Activated naive CD8-positive, alpha-beta T cell treated with anti-CD3 and anti-CD28 coated beads, Interleukin-2, amount 50 U/mL, for 24 hours (primary cell): ENCODE data around the gene TCP11.

Experiments used
- ATAC-seq: fragments of 150-1000 bp; cut with Tn5 transposase; one replicate; pipeline ENCODE4 v1.10.0; 2021
- DNase-seq: peaks from one replicate; pipeline ENCODE4 v3.0.0; 2021
- H3K27ac Mint-ChIP-seq: one replicate; pipeline ENCODE4 v1.8.0; 2021; ENCODE audit warnings: mild to moderate bottlenecking, mixed read lengths
- H3K27me3 Mint-ChIP-seq: one replicate; pipeline ENCODE4 v1.8.0; 2021; ENCODE audit warnings: mixed read lengths
- H3K36me3 Mint-ChIP-seq: one replicate; pipeline ENCODE4 v1.8.0; 2021; ENCODE audit warnings: low read depth, mixed read lengths
- H3K4me1 Mint-ChIP-seq: one replicate; pipeline ENCODE4 v1.8.0; 2021; ENCODE audit warnings: mixed read lengths
- H3K4me3 Mint-ChIP-seq: one replicate; pipeline ENCODE4 v1.8.0; 2021; ENCODE audit warnings: mild to moderate bottlenecking, moderate library complexity, mixed read lengths
- H3K9me3 Mint-ChIP-seq: one replicate; pipeline ENCODE4 v1.8.0; 2021; ENCODE audit warnings: mixed read lengths

Gene TCP11

DNA sequence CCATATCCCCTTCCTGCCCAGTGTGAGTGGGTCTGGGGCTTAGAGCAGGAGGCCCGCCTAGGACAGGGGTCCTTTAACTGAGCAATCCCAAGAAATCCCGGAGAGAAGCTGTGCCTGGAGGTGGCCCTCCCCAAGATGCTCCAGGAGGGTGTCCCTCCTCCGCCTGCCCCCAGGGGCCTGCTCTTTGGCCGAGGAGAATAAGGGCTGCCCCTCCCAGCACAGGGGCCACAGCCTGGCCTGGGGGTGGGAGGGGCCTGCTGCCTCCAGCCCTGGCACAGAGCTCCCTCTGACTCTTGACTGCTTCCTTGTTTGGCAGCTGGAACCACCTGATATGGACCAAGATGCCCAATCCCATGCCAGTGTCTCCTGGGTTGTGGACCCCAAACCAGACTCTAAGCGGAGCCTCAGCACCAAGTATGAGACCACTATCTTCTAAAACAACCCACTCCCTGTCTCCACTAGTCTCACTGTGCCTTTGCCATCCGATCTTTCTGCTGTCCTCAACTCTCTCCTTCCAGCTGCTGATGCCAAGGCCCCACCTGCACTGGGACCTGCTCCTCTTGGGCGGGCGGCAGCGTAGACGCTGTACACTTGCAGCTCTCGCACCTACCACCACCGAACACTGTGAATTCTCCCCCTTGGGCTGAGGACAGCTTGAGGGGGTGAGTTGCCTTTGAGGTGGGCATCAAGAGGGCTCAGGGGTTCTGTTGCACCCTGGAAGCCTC lies 54.3 kb downstream of the TCP11 start:
- ATAC-seq (no peak), DNase-seq (no peak)
- Mint-ChIP-seq H3K4me1 (no peaks in the 10 kb centered on the region), H3K27me3 (no peaks in the 10 kb centered on the region), H3K4me3 (no peak overlapping the region), H3K36me3 (peaks cover 8% of the 10 kb centered on the region), H3K9me3 (no peaks in the 10 kb centered on the region), H3K27ac (no peak overlapping the region)

DNA sequence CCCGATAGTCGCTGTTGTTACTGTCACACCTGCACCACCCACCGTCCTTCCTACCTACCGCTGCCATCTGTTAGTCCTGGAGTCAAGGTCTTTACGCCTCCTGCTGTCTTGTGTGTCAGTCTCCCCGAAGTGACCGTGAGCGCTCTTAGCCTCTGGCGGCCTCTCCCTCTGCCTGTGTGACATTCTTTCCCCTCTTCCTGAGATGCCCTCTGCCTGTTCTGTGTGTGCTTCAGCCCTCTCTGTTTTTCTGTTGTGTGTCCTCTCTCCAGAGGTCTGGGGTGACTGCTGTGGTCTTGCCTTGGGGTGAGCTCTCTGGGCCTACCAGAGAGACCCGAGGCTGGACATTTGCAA lies 54.9 kb downstream of the TCP11 start:
- ATAC-seq (no peak), DNase-seq (no peak)
- Mint-ChIP-seq H3K27ac (no peak overlapping the region), H3K4me1 (no peaks in the 10 kb centered on the region), H3K36me3 (peaks cover 8% of the 10 kb centered on the region), H3K27me3 (no peaks in the 10 kb centered on the region), H3K9me3 (no peaks in the 10 kb centered on the region), H3K4me3 (no peak overlapping the region)

DNA sequence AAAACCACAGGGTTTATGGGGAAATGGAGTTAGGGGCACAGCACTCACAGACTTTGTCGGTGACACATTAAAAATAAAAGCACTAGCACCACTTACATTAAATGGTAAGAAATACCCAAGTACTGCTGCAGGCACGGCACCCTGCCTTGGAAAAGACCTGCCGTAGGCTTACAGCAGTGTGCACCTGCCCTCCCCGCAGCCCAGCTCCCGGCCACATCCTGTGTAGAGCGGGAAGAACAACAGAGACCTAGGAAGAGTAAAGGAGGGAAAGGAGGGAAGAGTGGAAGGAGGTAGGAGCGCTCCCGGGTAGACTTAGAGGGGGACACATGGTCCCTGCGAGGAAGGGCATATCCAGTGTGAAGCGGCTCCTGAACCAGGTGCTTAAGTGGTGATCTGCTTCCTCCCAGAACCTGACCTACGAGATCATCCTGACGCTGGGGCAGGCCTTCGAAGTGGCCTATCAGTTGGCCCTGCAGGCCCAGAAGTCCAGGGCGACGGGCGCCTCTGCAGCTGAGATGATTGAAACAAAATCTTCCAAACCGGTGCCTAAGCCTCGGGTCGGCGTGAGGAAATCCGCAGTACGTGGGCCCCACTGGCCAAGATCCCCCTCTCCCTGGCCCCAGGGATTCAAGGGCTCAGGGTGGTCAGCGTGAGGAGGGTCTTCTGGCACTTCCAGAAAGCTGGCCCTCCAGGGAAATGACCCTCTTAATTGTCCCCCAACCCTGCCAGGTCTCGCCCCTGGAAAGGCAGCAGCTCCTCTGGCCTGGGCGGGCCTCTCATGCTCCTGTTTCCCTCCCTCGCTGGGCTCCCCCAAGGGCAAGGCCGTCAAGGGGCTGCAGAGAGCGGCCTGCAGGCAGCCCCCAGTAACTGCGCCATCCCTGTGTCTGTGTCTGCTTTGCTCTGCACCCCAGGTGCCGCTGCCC lies 55.5 kb downstream of the TCP11 start:
- H3K36me3 Mint-ChIP-seq, result peaks cover 8% of the 10 kb centered on the region
- no peaks in the 10 kb centered on the region for H3K27me3 Mint-ChIP-seq
- DNase-seq (no peak), ATAC-seq (no peak)
- no peak overlapping the region for H3K4me3 Mint-ChIP-seq
- no peak overlapping the region for H3K27ac Mint-ChIP-seq
- H3K9me3 Mint-ChIP-seq, result no peaks in the 10 kb centered on the region
- H3K4me1 Mint-ChIP-seq, result no peaks in the 10 kb centered on the region

DNA sequence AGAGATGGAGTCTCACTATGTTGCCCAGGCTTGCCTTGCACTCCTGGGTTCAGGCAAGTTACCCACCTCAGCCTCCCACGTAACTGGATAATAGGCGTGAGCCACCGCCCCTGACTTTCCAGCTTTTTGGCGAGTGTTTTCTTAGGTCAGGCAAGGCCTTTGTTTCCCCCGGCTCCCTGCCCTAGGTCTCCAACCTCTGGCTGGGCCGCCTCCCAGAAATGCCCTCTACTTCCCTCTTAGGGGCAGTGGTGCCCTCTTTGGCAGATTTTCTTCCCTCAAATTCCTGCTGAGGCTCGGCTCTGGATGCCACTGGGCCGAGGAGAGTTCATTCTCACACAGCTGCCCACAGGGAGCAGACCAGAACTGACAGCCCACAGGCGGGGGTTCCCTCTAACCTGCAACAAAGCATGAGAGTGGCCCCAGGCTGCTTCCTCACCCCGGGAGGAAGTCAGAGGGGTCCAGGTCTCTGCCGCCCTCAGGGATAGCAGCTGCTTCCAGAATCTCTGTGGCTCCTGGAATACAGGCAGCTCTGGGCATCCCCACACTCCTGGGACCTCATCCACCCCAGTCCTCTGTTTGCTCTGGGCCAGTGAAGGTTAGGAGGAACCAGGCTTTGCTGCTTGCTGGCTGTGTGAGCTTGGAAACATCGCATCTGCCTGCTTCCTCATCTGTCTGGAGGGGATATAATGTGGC lies 56.5 kb downstream of the TCP11 start:
- no peak for DNase-seq
- Mint-ChIP-seq H3K4me3 (no peak overlapping the region), H3K27me3 (no peaks in the 10 kb centered on the region), H3K36me3 (peaks cover 8% of the 10 kb centered on the region), H3K9me3 (no peaks in the 10 kb centered on the region), H3K4me1 (no peaks in the 10 kb centered on the region), H3K27ac (no peak overlapping the region)
- no peak for ATAC-seq

DNA sequence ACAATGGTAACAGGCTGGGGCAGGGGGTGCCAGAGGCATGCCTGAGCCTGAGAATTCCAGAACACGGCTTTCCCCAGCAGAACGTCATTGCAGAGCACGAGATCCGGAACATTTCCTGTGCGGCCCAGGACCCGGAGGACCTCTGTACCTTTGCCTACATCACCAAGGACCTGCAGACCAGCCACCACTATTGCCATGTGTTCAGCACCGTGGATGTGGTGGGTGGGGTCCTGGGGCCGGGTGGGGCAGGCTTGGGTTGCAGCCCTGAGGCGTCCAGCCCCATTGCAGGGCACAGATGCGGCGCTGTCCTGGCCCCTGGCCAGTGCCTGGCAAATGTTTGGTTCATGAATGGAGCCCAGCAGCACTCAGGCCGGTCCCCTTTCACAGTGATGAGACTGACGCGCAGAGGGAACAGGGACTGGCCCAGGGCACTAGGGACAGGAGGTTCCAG lies 57.1 kb downstream of the TCP11 start:
- Mint-ChIP-seq H3K4me3 (no peak overlapping the region), H3K27ac (no peak overlapping the region), H3K27me3 (no peaks in the 10 kb centered on the region), H3K9me3 (no peaks in the 10 kb centered on the region), H3K4me1 (no peaks in the 10 kb centered on the region), H3K36me3 (peaks cover 8% of the 10 kb centered on the region)
- no peak for ATAC-seq
- no peak for DNase-seq

DNA sequence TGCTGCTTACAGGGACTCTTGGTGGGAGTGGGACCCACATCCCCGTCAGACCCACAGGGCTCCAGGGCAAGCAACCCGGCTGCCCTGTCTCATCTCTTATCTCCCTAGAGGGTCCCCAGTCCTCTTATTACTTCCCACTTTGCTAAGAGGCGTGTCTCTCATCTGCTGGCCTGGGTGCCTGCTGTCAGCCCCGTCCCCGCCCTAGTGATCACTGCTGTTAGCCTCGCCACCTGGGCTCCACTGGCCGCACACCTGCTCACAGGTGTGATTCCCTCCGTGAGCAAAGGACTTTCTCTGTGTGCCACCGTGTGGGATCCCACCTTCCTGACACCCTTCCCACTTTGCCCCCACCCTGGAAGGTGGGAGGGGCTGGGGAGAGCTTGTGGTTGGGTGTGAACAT lies 57.6 kb downstream of the TCP11 start:
- ATAC-seq, result no peak
- DNase-seq, result no peak
- Mint-ChIP-seq H3K27me3 (no peaks in the 10 kb centered on the region), H3K9me3 (no peaks in the 10 kb centered on the region), H3K36me3 (peaks cover 8% of the 10 kb centered on the region), H3K27ac (no peak overlapping the region), H3K4me1 (no peaks in the 10 kb centered on the region), H3K4me3 (no peak overlapping the region)

DNA sequence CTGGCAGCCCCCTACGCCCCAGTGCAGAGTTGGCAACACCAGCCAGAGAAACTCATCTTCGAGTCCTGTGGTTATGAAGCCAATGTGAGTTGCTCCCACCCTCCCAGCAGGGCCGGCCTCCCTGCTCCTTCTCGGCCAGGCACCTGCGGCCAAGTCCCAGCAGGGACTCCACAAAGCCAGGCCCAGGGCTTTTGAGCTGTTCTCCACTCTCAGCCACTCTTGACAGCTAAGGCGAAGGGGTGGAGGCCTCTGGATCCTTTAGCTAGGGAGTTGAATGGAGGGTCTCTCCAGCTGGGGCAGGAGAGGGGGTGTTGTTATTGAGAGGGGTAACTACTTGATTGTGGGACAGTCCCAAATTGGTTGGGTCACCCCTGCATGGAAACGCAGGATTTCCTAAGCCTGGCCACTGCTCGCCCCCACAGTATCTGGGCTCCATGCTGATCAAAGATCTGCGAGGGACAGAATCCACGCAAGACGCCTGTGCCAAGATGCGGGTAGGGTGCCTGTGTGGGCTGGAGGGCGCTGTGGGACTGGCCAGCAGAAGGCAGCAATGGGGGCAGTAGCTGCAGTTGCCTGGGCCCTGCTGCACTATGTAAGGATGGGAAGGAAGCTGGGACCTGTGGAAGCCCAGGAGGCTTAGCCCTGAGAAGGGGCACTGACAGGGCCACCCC lies 58.3 kb downstream of the TCP11 start:
- H3K27ac Mint-ChIP-seq, result no peak overlapping the region
- no peak for ATAC-seq
- H3K4me3 Mint-ChIP-seq, result no peak overlapping the region
- H3K4me1 Mint-ChIP-seq, result no peaks in the 10 kb centered on the region
- no peaks in the 10 kb centered on the region for H3K9me3 Mint-ChIP-seq
- H3K27me3 Mint-ChIP-seq, result no peaks in the 10 kb centered on the region
- no peak for DNase-seq
- peaks cover 8% of the 10 kb centered on the region for H3K36me3 Mint-ChIP-seq

DNA sequence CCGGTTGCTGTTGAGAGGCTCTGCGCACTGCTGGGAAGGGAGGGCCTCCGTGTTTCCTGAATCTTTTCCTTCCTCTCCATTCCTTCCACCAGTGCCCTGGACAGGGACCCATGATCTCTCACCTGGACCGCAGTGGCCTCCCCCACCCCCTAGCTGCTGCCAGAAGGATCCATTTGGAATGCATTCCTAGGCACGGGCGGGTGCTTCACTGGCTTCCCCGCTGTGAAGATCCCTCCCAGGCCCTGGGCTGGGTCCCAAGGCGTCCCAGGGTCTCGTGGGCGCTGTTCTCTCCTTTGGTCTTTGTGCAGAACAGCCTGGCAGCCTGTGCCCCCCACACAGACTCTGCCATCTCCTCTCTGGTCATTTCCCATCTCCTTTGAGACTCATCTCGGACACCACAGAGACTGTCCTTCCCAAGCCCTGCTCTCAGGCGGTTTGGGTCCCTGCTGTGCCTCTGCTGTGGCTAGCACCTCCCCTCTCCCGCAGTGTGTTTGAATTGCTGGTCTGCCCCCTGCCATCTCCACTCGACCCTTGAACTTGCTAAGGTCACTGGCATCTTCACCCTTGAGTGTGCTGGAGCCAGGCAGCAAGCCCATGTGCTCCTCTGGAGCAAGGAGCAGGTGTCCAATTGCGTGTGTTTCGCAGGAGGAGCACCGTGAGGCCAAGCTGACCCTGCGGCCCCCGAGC lies 59.0 kb downstream of the TCP11 start:
- DNase-seq (no peak), ATAC-seq (no peak)
- Mint-ChIP-seq H3K27ac (no peak overlapping the region), H3K27me3 (no peaks in the 10 kb centered on the region), H3K36me3 (peaks cover 8% of the 10 kb centered on the region), H3K4me3 (no peak overlapping the region), H3K9me3 (no peaks in the 10 kb centered on the region), H3K4me1 (no peaks in the 10 kb centered on the region)

DNA sequence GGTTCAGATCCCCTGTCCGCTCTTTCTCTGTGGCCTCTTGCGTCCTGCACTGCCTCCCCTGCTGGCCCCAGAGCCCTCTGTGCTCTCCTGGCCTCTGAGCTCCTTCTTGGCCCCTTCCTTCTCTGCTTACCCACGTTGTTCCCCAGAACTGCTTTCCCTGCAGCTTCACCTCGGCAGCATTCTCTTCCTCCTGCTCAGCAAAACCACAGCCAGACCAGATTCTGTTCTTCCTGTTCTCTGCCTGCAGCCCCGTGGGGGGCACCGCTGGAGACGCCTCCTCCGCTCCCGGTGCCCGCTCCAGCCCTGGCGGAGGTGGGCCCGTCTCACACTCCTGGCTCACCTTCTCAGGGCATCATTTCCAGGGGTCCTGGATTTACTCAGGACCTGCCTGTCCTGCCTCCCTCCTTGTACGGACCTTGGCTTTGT lies 59.7 kb downstream of the TCP11 start:
- no peaks in the 10 kb centered on the region for H3K9me3 Mint-ChIP-seq
- no peaks in the 10 kb centered on the region for H3K4me1 Mint-ChIP-seq
- no peak overlapping the region for H3K27ac Mint-ChIP-seq
- H3K27me3 Mint-ChIP-seq, result no peaks in the 10 kb centered on the region
- H3K4me3 Mint-ChIP-seq, result no peak overlapping the region
- peaks cover 6% of the 10 kb centered on the region for H3K36me3 Mint-ChIP-seq
- ATAC-seq (no peak), DNase-seq (no peak)

DNA sequence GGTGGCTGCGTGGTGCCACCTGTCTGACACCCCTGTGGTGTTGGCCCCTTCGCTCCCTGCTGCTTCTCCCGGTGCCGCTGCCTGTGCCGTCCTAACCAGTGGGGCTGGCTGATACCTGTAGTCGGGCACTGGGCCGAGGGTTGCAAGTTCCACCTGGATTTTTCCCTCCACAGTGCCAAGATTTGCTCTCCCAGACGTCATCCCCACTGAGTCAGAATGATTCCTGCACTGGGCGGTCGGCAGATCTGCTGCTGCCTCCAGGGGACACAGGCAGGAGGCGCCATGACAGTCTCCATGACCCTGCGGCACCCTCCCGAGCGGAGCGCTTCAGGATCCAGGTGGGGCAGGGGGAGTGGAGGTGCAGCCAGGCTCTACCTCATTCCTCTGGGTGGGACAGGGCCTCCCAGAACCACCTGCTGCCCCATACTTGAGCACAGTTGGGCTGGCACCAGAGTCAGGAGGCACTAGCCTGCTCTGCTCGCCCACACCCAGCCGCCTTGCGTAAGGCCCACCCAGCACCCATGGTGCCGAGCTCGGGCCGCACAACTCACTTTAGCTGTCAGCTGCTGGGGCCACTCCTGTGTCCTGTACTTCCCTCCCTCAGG lies 60.2 kb downstream of the TCP11 start:
- no peak for ATAC-seq
- Mint-ChIP-seq H3K9me3 (no peaks in the 10 kb centered on the region), H3K27ac (no peak overlapping the region), H3K36me3 (peaks cover 4% of the 10 kb centered on the region), H3K4me3 (no peak overlapping the region), H3K4me1 (no peaks in the 10 kb centered on the region), H3K27me3 (no peaks in the 10 kb centered on the region)
- DNase-seq, result no peak

DNA sequence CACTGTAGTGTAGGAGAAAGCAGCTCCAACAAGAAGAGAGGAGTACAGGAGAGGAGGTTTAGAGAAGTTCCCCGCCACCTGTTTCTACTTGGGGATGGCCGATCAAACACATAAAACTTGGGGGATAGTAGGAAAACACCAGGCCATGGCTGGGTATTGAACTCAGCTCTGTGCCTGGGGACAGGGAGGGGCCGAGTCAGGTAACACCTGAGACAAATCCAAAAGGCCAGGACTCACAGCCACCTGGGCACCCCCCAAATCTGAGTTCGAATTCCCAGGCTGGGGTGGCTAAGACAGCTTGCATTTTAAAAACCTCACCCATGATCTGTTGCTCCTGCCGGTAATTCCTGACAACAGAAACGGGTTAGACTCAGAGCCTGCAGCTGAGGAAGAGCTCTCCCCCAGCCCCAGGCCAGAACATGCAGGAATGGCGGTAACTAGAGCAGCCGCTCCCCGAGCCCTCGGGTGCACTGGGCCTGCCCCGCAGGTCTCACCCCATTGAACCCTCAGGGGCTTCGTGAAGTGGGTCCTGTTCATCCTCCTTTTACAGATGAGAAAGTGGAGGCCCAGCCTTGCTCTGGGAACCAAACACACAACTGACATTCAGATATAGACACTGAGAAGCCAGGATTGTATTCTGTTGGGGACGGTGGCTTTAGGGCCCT lies 61.0 kb downstream of the TCP11 start:
- Mint-ChIP-seq H3K9me3 (no peaks in the 10 kb centered on the region), H3K4me3 (no peak overlapping the region), H3K36me3 (peaks cover 4% of the 10 kb centered on the region), H3K27ac (no peak overlapping the region), H3K27me3 (no peaks in the 10 kb centered on the region), H3K4me1 (no peaks in the 10 kb centered on the region)
- no peak for ATAC-seq
- no peak for DNase-seq

DNA sequence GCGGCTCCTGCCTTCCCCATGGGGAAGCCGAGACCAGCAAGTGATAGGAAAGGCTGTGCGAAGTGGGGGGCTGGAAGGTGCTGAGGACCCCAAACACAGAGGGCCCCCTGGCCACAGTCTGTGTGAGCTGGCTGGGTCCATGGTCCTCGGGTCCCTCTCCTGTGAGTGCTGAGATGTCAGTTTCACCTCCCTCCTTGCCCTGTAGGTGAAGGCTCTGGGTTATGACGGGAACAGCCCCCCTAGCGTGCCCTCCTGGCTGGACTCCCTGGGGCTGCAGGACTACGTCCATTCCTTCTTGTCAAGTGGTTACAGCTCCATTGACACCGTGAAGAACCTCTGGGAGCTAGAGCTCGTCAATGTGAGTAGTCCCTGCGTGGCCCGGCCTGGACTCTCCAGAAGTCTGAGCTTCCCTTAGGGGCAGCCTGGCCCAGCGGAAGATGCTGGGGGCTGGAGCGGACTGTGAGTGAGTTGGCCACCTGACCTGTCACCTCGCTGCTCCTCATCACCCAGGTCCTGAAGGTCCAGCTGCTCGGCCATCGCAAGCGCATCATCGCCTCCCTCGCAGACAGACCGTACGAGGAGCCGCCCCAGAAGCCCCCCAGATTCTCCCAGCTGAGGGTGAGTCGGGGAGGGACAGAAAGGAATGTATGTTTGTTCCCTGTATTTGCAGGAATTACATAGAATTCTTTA lies 61.7 kb downstream of the TCP11 start:
- H3K4me1 Mint-ChIP-seq, result no peaks in the 10 kb centered on the region
- ATAC-seq (no peak), DNase-seq (no peak)
- H3K27me3 Mint-ChIP-seq, result no peaks in the 10 kb centered on the region
- H3K9me3 Mint-ChIP-seq, result no peaks in the 10 kb centered on the region
- peaks cover 4% of the 10 kb centered on the region for H3K36me3 Mint-ChIP-seq
- H3K27ac Mint-ChIP-seq, result no peak overlapping the region
- no peak overlapping the region for H3K4me3 Mint-ChIP-seq

DNA sequence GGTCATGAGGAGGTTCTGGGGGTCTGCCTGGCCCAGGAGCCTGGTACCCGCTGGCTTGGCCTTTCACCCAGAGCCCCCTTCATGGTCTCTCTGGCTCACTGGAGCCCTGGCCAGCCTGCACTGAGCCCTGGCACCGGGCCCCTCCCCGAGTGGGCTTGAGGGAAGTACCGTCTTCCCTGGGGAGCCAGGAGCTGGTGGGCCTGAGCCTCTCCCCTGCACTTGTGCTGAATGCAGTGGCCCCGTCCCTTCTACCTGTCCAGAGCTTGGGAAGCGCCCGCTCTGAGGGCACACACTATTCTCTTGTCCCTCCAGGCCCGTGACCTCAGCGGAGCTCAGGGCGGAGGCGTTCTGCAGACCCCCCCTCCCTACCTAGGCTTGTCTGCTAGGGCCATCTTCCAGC lies 62.2 kb downstream of the TCP11 start:
- DNase-seq (no peak), ATAC-seq (no peak)
- Mint-ChIP-seq H3K27me3 (no peaks in the 10 kb centered on the region), H3K4me3 (no peak overlapping the region), H3K9me3 (no peaks in the 10 kb centered on the region), H3K36me3 (peaks cover 4% of the 10 kb centered on the region), H3K27ac (no peak overlapping the region), H3K4me1 (no peaks in the 10 kb centered on the region)
